HepG2 (cell line): ENCODE measurements around the gene PELO. TPM values are rescaled to one million over a fixed set of nuclear protein-coding genes. Genes with fewer than 3 reads are reported as not detected.

Source experiments
- BCL6 ChIP-seq: IDR thresholded peaks from 2 replicates; pipeline ENCODE4 v1.6.1; 2016; ENCODE audit warnings: missing genetic modification reagents, missing compliant biosample characterization
- FIP1L1 ChIP-seq: fragments of 200-400 bp; formaldehyde crosslinking; IDR thresholded peaks from 2 replicates; pipeline ENCODE4 v1.6.1; 2018; ENCODE audit warnings: low read depth, mild to moderate bottlenecking, low read length, moderate library complexity, borderline replicate concordance; ENCODE audit not compliant: insufficient read depth
- HDAC6 ChIP-seq: fragments of 200-600 bp; sonication (generic); IDR thresholded peaks from 2 replicates; pipeline ENCODE4 v1.7.0; 2017; ENCODE audit warnings: mild to moderate bottlenecking, antibody characterized with exemption, low read length, low read depth
- IRX3 ChIP-seq: sonication (generic); formaldehyde crosslinking; IDR thresholded peaks from 2 replicates; pipeline ENCODE4 v1.8.1; 2023; ENCODE audit warnings: mild to moderate bottlenecking, low read depth, missing genetic modification reagents, borderline replicate concordance
- KMT2B ChIP-seq: IDR thresholded peaks from 2 replicates; pipeline ENCODE4 v1.6.1; 2016; ENCODE audit warnings: missing genetic modification reagents, missing compliant biosample characterization
- MEIS2 ChIP-seq: sonication (generic); formaldehyde crosslinking; IDR thresholded peaks from 2 replicates; pipeline ENCODE4 v1.9.0; 2021; ENCODE audit warnings: mild to moderate bottlenecking, missing genetic modification reagents
- MLLT10 ChIP-seq: sonication (generic); formaldehyde crosslinking; IDR thresholded peaks from 2 replicates; pipeline ENCODE4 v1.4.0; 2020; ENCODE audit warnings: missing genetic modification reagents
- RNF2 ChIP-seq: fragments of 450-650 bp; conservative IDR thresholded peaks from 2 replicates; pipeline ENCODE4 v1.6.1; 2016; ENCODE audit warnings: low read depth
- TCF12 ChIP-seq, 2 experiments: fragments of 450-650 bp in 1 of 2; sonication (generic) in 1 of 2; formaldehyde crosslinking in 1 of 2; IDR thresholded peaks; 2 replicates each; pipeline versions ENCODE4 v1.6.1 to v1.8.0; 2017 to 2022; ENCODE audit warnings: antibody characterized with exemption in 1 of 2, mild to moderate bottlenecking in 1 of 2, missing genetic modification reagents in 1 of 2, moderate library complexity in 1 of 2
- TRIM24 ChIP-seq: sonication (generic); formaldehyde crosslinking; IDR thresholded peaks from 2 replicates; pipeline ENCODE4 v1.8.0; 2022; ENCODE audit warnings: mild to moderate bottlenecking, missing genetic modification reagents
- ZKSCAN5 ChIP-seq: sonication (generic); formaldehyde crosslinking; IDR thresholded peaks from 2 replicates; pipeline ENCODE4 v1.5.1; 2020; ENCODE audit warnings: mild to moderate bottlenecking, missing genetic modification reagents
- ZNF136 ChIP-seq: sonication (generic); formaldehyde crosslinking; IDR thresholded peaks from 2 replicates; pipeline ENCODE4 v1.8.1; 2022; ENCODE audit warnings: low read depth, mild to moderate bottlenecking, moderate library complexity, missing genetic modification reagents
- ZNF230 ChIP-seq: sonication (generic); formaldehyde crosslinking; IDR thresholded peaks from 2 replicates; pipeline ENCODE4 v1.4.0; 2020; ENCODE audit warnings: mild to moderate bottlenecking, missing genetic modification reagents
- ZNF329 ChIP-seq: sonication (generic); formaldehyde crosslinking; IDR thresholded peaks from 2 replicates; pipeline ENCODE4 v1.9.0; 2021; ENCODE audit warnings: low read depth, mild to moderate bottlenecking, missing genetic modification reagents
- ZNF446 ChIP-seq: sonication (generic); formaldehyde crosslinking; IDR thresholded peaks from 2 replicates; pipeline ENCODE4 v1.5.0; 2020; ENCODE audit warnings: mild to moderate bottlenecking, missing genetic modification reagents
- ZNF652 ChIP-seq: IDR thresholded peaks from 2 replicates; pipeline ENCODE4 v1.6.1; 2016; ENCODE audit warnings: low read depth, borderline replicate concordance
- ZNF678 ChIP-seq: sonication (generic); formaldehyde crosslinking; IDR thresholded peaks from 2 replicates; pipeline ENCODE4 v1.4.0; 2020; ENCODE audit warnings: mild to moderate bottlenecking, missing genetic modification reagents
- ZNF746 ChIP-seq: sonication (generic); formaldehyde crosslinking; IDR thresholded peaks from 2 replicates; pipeline ENCODE4 v1.8.0; 2022; ENCODE audit warnings: mild to moderate bottlenecking, missing genetic modification reagents
- ZNF850 ChIP-seq: sonication (generic); formaldehyde crosslinking; conservative IDR thresholded peaks from 2 replicates; pipeline ENCODE4 v1.9.0; 2021; ENCODE audit warnings: mild to moderate bottlenecking, missing genetic modification reagents
- polyA plus RNA-seq, 8 experiments: library from polyadenylated mRNA; depleted of rRNA in 3 of 8; stranded (reverse) in 7 of 8; unstranded in 1 of 8; fragments of >200 nt; fragmentation: Illumina TruSeq in 4 of 8; extraction: Trizol in 4 of 8; gene quantifications; 2 replicates each; pipeline versions ENCODE4 v1.2.1 to v1.2.3, GENCODE V29; 2011 to 2016; ENCODE audit warnings: low read depth in 4 of 8, missing spikeins in 1 of 8, mixed read lengths in 1 of 8; ENCODE audit not compliant: insufficient read depth in 1 of 8
- total RNA-seq, 5 experiments: library from RNA; depleted of rRNA; stranded (reverse); fragments of >200 nt; fragmentation: Illumina TruSeq; extraction: Trizol; gene quantifications; 2 replicates each; pipeline ENCODE4 v1.2.3, GENCODE V29; 2016; ENCODE audit warnings: low read depth in 1 of 5
- TF ChIP-seq, protein P1 (sequence below): IDR thresholded peaks from 2 replicates; pipeline ENCODE4 v1.6.1; 2016; ENCODE audit warnings: mild to moderate bottlenecking, missing biosample characterization, missing genetic modification reagents
- TF ChIP-seq, protein P2 (sequence below): sonication (generic); formaldehyde crosslinking; IDR thresholded peaks from 2 replicates; pipeline ENCODE4 v1.4.0; 2020; ENCODE audit warnings: mild to moderate bottlenecking, missing genetic modification reagents
- TF ChIP-seq, protein P3 (sequence below): sonication (generic); formaldehyde crosslinking; IDR thresholded peaks from 2 replicates; pipeline ENCODE4 v1.4.0; 2020; ENCODE audit warnings: missing genetic modification reagents
- TF ChIP-seq, protein P4 (sequence below): IDR thresholded peaks from 2 replicates; pipeline ENCODE4 v1.6.1; 2018; ENCODE audit warnings: missing genetic modification reagents, mild to moderate bottlenecking, missing compliant biosample characterization
- TF ChIP-seq, protein P5 (sequence below): conservative IDR thresholded peaks from 2 replicates; pipeline ENCODE4 v1.6.1; 2018; ENCODE audit warnings: missing genetic modification reagents
- TF ChIP-seq, protein P6 (sequence below): sonication (generic); IDR thresholded peaks from 2 replicates; pipeline ENCODE4 v1.6.1; 2016; ENCODE audit warnings: low read depth, borderline replicate concordance

PELO gene
- total and polyA plus RNA-seq, 2 of the 13 experiments (the other 11 are each of a cell fraction or from before 2014, with no cell fraction given) = 19.0 to 23.9 TPM

DNA sequence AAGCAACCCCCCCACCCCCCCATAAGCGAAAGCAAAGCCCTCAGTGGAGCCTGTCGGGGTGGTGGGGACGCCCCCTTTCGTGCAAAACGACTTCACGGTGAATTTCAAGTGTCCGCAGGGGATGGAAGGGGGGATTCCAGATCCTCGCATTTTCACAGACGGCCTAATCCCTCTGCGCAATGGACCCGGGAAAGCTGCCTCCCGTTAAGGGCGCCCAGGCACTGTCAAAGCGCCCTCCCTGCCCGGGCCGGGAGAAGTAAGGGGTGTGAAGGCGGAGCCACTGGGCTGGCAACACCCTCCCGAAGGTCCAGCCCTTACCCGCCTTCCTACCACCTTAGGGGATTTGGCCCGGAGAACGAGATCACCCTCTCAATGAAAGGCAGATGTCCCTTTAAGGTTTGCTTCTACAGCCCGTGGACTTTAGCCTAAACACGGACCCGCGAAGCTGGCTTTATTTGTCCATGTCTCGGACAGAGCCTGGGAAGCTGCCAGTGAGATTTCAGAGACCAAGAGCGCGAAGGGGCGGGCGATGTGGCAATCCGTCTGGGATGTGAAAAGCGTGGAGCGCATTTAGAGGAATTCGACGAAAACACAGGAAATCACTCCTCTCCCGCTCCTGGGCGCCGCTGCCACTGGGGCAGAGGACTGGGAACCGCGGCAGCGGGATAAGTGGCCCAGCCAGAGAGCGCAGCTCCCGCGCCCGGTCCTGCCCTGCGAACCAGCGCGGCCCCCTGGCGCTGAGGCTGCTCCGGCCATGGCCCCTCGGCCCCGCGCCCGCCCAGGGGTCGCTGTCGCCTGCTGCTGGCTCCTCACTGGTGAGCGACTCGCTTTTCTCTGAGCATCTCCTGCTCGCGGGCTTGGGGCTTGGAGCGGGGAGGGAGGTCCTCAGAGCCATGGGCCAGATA, at the start of gene PELO, which contains the start of gene ITGA1 (continued):
- no peak for TF ChIP-seq ZNF652 (CRISPR knock-in tag)
- TF ChIP-seq KMT2B (CRISPR knock-in tag) = peak; percentile 74
- TF ChIP-seq TRIM24 = no peak
- TF ChIP-seq, protein P1, sequence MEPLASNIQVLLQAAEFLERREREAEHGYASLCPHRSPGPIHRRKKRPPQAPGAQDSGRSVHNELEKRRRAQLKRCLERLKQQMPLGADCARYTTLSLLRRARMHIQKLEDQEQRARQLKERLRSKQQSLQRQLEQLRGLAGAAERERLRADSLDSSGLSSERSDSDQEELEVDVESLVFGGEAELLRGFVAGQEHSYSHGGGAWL (CRISPR knock-in tag) = no peak; the same call in 1 of the 2 replicates
- no peak for TF ChIP-seq ZNF850 (CRISPR knock-in tag)
- TF ChIP-seq, protein P2, sequence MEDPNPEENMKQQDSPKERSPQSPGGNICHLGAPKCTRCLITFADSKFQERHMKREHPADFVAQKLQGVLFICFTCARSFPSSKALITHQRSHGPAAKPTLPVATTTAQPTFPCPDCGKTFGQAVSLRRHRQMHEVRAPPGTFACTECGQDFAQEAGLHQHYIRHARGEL = no peak
- TF ChIP-seq ZNF136 (CRISPR knock-in tag) = 0 out of 2 replicates have a peak, but pooled peaks have one; percentile 67
- TF ChIP-seq ZKSCAN5 (CRISPR knock-in tag) = no peak
- TF ChIP-seq HDAC6 = no peak
- no peak for TF ChIP-seq FIP1L1
- no peak for TF ChIP-seq MLLT10 (CRISPR knock-in tag)
- TF ChIP-seq, protein P3, sequence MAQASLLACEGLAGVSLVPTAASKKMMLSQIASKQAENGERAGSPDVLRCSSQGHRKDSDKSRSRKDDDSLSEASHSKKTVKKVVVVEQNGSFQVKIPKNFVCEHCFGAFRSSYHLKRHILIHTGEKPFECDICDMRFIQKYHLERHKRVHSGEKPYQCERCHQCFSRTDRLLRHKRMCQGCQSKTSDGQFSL (CRISPR knock-in tag) = no peak
- TF ChIP-seq RNF2 = no peak
- peak; percentile 94 for TF ChIP-seq ZNF230
- TF ChIP-seq IRX3 (CRISPR knock-in tag) = no peak
- TF ChIP-seq ZNF329 (CRISPR knock-in tag) = no peak; the same call in none of the 2 replicates
- TF ChIP-seq, protein P4, sequence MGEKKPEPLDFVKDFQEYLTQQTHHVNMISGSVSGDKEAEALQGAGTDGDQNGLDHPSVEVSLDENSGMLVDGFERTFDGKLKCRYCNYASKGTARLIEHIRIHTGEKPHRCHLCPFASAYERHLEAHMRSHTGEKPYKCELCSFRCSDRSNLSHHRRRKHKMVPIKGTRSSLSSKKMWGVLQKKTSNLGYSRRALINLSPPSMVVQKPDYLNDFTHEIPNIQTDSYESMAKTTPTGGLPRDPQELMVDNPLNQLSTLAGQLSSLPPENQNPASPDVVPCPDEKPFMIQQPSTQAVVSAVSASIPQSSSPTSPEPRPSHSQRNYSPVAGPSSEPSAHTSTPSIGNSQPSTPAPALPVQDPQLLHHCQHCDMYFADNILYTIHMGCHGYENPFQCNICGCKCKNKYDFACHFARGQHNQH (CRISPR knock-in tag) = no peak; the same call in 1 of the 2 replicates
- 0 out of 2 replicates have a peak, but pooled peaks have one; percentile 45 for TF ChIP-seq ZNF446 (CRISPR knock-in tag)
- TF ChIP-seq, protein P5, sequence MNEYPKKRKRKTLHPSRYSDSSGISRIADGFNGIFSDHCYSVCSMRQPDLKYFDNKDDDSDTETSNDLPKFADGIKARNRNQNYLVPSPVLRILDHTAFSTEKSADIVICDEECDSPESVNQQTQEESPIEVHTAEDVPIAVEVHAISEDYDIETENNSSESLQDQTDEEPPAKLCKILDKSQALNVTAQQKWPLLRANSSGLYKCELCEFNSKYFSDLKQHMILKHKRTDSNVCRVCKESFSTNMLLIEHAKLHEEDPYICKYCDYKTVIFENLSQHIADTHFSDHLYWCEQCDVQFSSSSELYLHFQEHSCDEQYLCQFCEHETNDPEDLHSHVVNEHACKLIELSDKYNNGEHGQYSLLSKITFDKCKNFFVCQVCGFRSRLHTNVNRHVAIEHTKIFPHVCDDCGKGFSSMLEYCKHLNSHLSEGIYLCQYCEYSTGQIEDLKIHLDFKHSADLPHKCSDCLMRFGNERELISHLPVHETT = 0 out of 2 replicates have a peak, but pooled peaks have one; percentile 23
- TF ChIP-seq MEIS2 (CRISPR knock-in tag) = no peak
- TF ChIP-seq ZNF746 (CRISPR knock-in tag) = peak; percentile 76; the same call in 1 of the 2 replicates
- TF ChIP-seq, protein P6, sequence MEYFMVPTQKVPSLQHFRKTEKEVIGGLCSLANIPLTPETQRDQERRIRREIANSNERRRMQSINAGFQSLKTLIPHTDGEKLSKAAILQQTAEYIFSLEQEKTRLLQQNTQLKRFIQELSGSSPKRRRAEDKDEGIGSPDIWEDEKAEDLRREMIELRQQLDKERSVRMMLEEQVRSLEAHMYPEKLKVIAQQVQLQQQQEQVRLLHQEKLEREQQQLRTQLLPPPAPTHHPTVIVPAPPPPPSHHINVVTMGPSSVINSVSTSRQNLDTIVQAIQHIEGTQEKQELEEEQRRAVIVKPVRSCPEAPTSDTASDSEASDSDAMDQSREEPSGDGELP = no peak
- TF ChIP-seq BCL6 (CRISPR knock-in tag) = peak; percentile 69
- peak; percentile 90; the same call in 1 of the 2 replicates for TF ChIP-seq ZNF678 (CRISPR knock-in tag)
- no peak for TF ChIP-seq TCF12 (IDR thresholded peaks at IDR 0.05)
- TF ChIP-seq TCF12 (CRISPR knock-in tag; IDR thresholded peaks at IDR 0.05) = peak; percentile 84
